ENCODE results near the gene LRCH4. TPM values are rescaled to one million over a fixed set of nuclear protein-coding genes. Genes with fewer than 3 reads are reported as not detected.

LRCH4 gene
- total and polyA plus RNA-seq, 2 of the 13 experiments (the other 11 are each of a cell fraction or from before 2014, with no cell fraction given), result 7.0 to 9.3 TPM

DNA sequence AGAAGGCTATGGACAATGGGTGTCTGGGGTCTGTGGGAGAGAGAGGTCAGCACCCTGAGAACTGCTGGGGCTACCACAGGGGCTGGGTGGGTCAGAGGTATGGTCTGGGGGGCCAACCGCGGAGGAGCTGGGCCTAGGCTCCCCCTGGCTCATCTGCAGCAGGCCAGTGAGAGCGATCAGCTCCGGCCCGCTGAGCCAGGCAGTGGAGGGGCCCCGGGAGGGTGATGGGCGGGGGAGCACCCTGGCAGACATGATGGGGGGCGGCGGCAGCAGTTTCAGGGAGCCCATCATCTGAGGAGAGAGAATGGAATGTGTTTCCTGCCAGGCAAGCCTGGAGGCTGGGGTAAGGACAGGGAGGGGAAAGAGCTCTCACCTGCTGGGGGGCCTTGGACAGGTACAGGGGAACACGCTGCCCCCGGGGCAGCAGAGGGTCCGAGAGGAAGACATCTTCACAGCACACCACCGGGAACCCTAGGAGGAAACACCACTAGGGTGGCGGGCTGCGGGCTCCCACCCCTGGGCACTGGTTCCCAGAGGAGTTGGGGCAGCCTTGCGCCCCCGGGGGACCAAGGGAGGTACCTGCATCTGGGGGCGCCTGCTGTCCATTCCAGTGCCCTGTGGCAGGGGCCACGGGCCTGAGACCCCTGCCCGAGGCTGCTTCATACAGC is 13.5 kb downstream of the LRCH4 start (continued):
- TF ChIP-seq, protein P1, sequence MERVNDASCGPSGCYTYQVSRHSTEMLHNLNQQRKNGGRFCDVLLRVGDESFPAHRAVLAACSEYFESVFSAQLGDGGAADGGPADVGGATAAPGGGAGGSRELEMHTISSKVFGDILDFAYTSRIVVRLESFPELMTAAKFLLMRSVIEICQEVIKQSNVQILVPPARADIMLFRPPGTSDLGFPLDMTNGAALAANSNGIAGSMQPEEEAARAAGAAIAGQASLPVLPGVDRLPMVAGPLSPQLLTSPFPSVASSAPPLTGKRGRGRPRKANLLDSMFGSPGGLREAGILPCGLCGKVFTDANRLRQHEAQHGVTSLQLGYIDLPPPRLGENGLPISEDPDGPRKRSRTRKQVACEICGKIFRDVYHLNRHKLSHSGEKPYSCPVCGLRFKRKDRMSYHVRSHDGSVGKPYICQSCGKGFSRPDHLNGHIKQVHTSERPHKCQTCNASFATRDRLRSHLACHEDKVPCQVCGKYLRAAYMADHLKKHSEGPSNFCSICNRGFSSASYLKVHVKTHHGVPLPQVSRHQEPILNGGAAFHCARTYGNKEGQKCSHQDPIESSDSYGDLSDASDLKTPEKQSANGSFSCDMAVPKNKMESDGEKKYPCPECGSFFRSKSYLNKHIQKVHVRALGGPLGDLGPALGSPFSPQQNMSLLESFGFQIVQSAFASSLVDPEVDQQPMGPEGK (CRISPR knock-in tag; IDR thresholded peaks at IDR 0.05), result peak; percentile 54
- TF ChIP-seq ZNF33A (CRISPR knock-in tag; IDR thresholded peaks at IDR 0.05; ENCODE audit: borderline replicate concordance) (no peak), FOXO1 (CRISPR knock-in tag; IDR thresholded peaks at IDR 0.05) (no peak), ZNF598 (CRISPR knock-in tag; IDR thresholded peaks at IDR 0.05; ENCODE audit: borderline replicate concordance) (no peak), HNRNPL (IDR thresholded peaks at IDR 0.05; ENCODE audit: low read depth, low read length) (peak; percentile 54; the same call in 1 of the 2 replicates), ZSCAN31 (CRISPR knock-in tag; IDR thresholded peaks at IDR 0.05; ENCODE audit: low read depth) (0 out of 2 replicates have a peak, but pooled peaks have one; percentile 17), RXRA (CRISPR knock-in tag; IDR thresholded peaks at IDR 0.05) (0 out of 2 replicates have a peak, but pooled peaks have one; percentile 8), AGO1 (IDR thresholded peaks at IDR 0.05; ENCODE audit: low read depth, low read length, poor library complexity, severe bottlenecking) (peak; percentile 99), ARID2 (CRISPR knock-in tag; IDR thresholded peaks at IDR 0.05; ENCODE audit: borderline replicate concordance) (no peak), KDM2A (CRISPR knock-in tag; IDR thresholded peaks at IDR 0.05; ENCODE audit: borderline replicate concordance, low read depth) (peak; percentile 73), ZNF850 (CRISPR knock-in tag; conservative IDR thresholded peaks at IDR 0.05) (no peak), TAF15 (IDR thresholded peaks at IDR 0.05; ENCODE audit: low read depth, low read length, poor library complexity, severe bottlenecking) (peak; percentile 50), HES4 (CRISPR knock-in tag; IDR thresholded peaks at IDR 0.05; ENCODE audit: borderline replicate concordance) (0 out of 2 replicates have a peak, but pooled peaks have one; percentile 17), POLR2A (IDR thresholded peaks at IDR 0.05; ENCODE audit: insufficient read depth in 1 of 2, low read depth in 2 of 2, low read length in 2 of 2) (0 out of 4 replicates have a peak, but pooled peaks of 1 of the 2 experiments have one; percentile 9), U2AF1 (optimal IDR thresholded peaks at IDR 0.05; ENCODE audit: low read depth, low read length) (peak; percentile 58), ZNF350 (CRISPR knock-in tag; IDR thresholded peaks at IDR 0.05; ENCODE audit: borderline replicate concordance, low read depth) (0 out of 2 replicates have a peak, but pooled peaks have one; percentile 5)
- TF ChIP-seq, protein P2, sequence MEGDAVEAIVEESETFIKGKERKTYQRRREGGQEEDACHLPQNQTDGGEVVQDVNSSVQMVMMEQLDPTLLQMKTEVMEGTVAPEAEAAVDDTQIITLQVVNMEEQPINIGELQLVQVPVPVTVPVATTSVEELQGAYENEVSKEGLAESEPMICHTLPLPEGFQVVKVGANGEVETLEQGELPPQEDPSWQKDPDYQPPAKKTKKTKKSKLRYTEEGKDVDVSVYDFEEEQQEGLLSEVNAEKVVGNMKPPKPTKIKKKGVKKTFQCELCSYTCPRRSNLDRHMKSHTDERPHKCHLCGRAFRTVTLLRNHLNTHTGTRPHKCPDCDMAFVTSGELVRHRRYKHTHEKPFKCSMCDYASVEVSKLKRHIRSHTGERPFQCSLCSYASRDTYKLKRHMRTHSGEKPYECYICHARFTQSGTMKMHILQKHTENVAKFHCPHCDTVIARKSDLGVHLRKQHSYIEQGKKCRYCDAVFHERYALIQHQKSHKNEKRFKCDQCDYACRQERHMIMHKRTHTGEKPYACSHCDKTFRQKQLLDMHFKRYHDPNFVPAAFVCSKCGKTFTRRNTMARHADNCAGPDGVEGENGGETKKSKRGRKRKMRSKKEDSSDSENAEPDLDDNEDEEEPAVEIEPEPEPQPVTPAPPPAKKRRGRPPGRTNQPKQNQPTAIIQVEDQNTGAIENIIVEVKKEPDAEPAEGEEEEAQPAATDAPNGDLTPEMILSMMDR (CRISPR knock-in tag; IDR thresholded peaks at IDR 0.05), result 0 out of 2 replicates have a peak, but pooled peaks have one; percentile 18
- TF ChIP-seq, protein P3, sequence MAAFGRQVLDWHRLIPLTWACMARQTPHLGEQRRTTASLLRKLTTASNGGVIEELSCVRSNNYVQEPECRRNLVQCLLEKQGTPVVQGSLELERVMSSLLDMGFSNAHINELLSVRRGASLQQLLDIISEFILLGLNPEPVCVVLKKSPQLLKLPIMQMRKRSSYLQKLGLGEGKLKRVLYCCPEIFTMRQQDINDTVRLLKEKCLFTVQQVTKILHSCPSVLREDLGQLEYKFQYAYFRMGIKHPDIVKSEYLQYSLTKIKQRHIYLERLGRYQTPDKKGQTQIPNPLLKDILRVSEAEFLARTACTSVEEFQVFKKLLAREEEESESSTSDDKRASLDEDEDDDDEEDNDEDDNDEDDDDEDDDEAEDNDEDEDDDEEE (CRISPR knock-in tag; IDR thresholded peaks at IDR 0.05), result peak; percentile 19; the same call in 1 of the 2 replicates

All from HepG2 (cell line).